Erythroblast (primary cell): ENCODE measurements around the gene FMC1.

Experiments used
- GATA1 ChIP-seq: IDR thresholded peaks from 2 replicates; pipeline ENCODE4 v1.6.1; 2011; ENCODE audit warnings: low read depth, mild to moderate bottlenecking, control low read depth, low read length, moderate library complexity
- POLR2A ChIP-seq: IDR thresholded peaks from 2 replicates; pipeline ENCODE4 v1.6.1; 2011; ENCODE audit warnings: mild to moderate bottlenecking, low read length

GRCh38 chr7:139358541-139359365 lies 17.6 kb downstream of the FMC1 start:
- TF ChIP-seq POLR2A (no peak), GATA1 (no peak)
